ENCODE results near the gene CADM2.
A peak's percentile ranks its signal among the peaks of the same experiment; 100 is the strongest.

GRCh38 chr3:84961011-84961410 is 2.2 kb downstream of the CADM2 start:
- TF ChIP-seq CTCF (IDR thresholded peaks at IDR 0.05; ENCODE audit: insufficient read depth, low read depth, low read length) = no peak
- TF ChIP-seq EZH2 (IDR thresholded peaks at IDR 0.05; ENCODE audit: insufficient read depth, low read length) = peak; percentile 36
